OCI-LY7 (cell line): ENCODE results near the gene TMED6. TPM values are rescaled to one million over a fixed set of nuclear protein-coding genes. Genes with fewer than 3 reads are reported as not detected.

Source experiments
- BruUV-seq: library from RNA; stranded (reverse); fragments of 400-500 nt; replicated peaks from 2 replicates; lab custom pipeline; 2021; lab: Mats Ljungman, UMichigan
- CTCF ChIA-PET: fragments of 300-600 bp; sonication (Branson Sonifier 250); formaldehyde crosslinking; loops from one replicate; lab custom pipeline; 2022; ENCODE audit warnings: antibody characterized with exemption; ENCODE audit not compliant: unreplicated experiment; lab: Charles Lee
- POLR2A ChIA-PET: fragments of 300-600 bp; sonication (Branson Sonifier 250); formaldehyde crosslinking; loops from one replicate; lab custom pipeline; 2022; ENCODE audit warnings: antibody characterized with exemption; lab: Charles Lee
- DNase-seq: peaks from one replicate; pipeline ENCODE4 v3.0.0-alpha.2; 2015; ENCODE audit warnings: low spot score
- H2AFZ ChIP-seq: fragments of 200-600 bp; sonication (generic), shearing (Covaris generic); 2 replicates; pipeline ENCODE4 v1.6.1; 2014; ENCODE audit warnings: mild to moderate bottlenecking, antibody characterized with exemption, low read length, moderate library complexity
- H3K27ac ChIP-seq: fragments of 200-600 bp; sonication (generic); 2 replicates; pipeline ENCODE4 v1.5.1; 2014; ENCODE audit warnings: mixed run types, low read depth, mild to moderate bottlenecking, moderate library complexity, low read length, inconsistent platforms; ENCODE audit not compliant: poor library complexity, severe bottlenecking
- H3K36me3 ChIP-seq: fragments of 200-600 bp; sonication (generic); 2 replicates; pipeline ENCODE4 v1.6.1; 2014; ENCODE audit warnings: mild to moderate bottlenecking, antibody characterized with exemption, low read length, moderate library complexity, mixed read lengths; ENCODE audit not compliant: insufficient read depth
- H3K4me1 ChIP-seq: fragments of 200-600 bp; sonication (generic); 2 replicates; pipeline ENCODE4 v1.5.1; 2014; ENCODE audit warnings: mild to moderate bottlenecking, low read length; ENCODE audit not compliant: insufficient read depth, poor library complexity, severe bottlenecking
- H3K4me2 ChIP-seq: fragments of 200-600 bp; sonication (generic); 2 replicates; pipeline ENCODE4 v1.6.1; 2014; ENCODE audit warnings: mild to moderate bottlenecking, low read length
- H3K4me3 ChIP-seq: fragments of 200-600 bp; sonication (generic); 2 replicates; pipeline ENCODE4 v1.5.1; 2014; ENCODE audit warnings: mild to moderate bottlenecking, low read depth, low read length; ENCODE audit not compliant: poor library complexity, severe bottlenecking
- H3K79me2 ChIP-seq: fragments of 200-600 bp; sonication (generic); 2 replicates; pipeline ENCODE4 v1.6.1; 2016; ENCODE audit warnings: low read depth, mild to moderate bottlenecking, low read length, moderate library complexity, mixed read lengths; ENCODE audit not compliant: insufficient read depth
- H3K9me2 ChIP-seq: fragments of 200-600 bp; sonication (generic); 2 replicates; pipeline ENCODE4 v1.6.1; 2016; ENCODE audit warnings: mild to moderate bottlenecking, low read length, mixed read lengths; ENCODE audit not compliant: insufficient read depth
- H3K9me3 ChIP-seq: fragments of 200-600 bp; sonication (generic); 2 replicates; pipeline ENCODE4 v1.6.1; 2014; ENCODE audit warnings: mild to moderate bottlenecking, mixed run types, low read length, mixed read lengths
- H4K20me1 ChIP-seq: fragments of 200-600 bp; sonication (generic); 2 replicates; pipeline ENCODE4 v1.6.1; 2014; ENCODE audit warnings: mild to moderate bottlenecking, antibody characterized with exemption, low read length, moderate library complexity, mixed read lengths; ENCODE audit not compliant: insufficient read depth
- EZH2phosphoT487 ChIP-seq: fragments of 200-600 bp; sonication (generic); IDR thresholded peaks from 2 replicates; pipeline ENCODE4 v1.6.1; 2018; ENCODE audit warnings: low read depth, borderline replicate concordance, mild to moderate bottlenecking, mixed run types, antibody characterized with exemption, low read length, moderate library complexity, mixed read lengths
- intact Hi-C: fragments of 100-400 bp; cut with micrococcal nuclease; formaldehyde crosslinking; loops from one replicate; pipeline ENCODE4 v1.10.0; 2022; ENCODE audit not compliant: unreplicated experiment
- total RNA-seq, 2 experiments: library from RNA; depleted of rRNA in 1 of 2; stranded (reverse); fragments of >200 nt in 1 of 2; shearing (Covaris generic) in 1 of 2; gene quantifications; 2 replicates each; pipeline ENCODE4 v1.2.3, GENCODE V29; 2014 to 2022
- TF ChIP-seq, protein P1 (sequence below): fragments of 200-600 bp; sonication (generic); conservative IDR thresholded peaks from 2 replicates; pipeline ENCODE4 v1.5.1; 2014; ENCODE audit warnings: mild to moderate bottlenecking, antibody characterized with exemption, low read length, moderate library complexity, mixed read lengths

Gene TMED6
- total RNA-seq, 2 experiments from 2014 or later, result 1.7 TPM

DNA sequence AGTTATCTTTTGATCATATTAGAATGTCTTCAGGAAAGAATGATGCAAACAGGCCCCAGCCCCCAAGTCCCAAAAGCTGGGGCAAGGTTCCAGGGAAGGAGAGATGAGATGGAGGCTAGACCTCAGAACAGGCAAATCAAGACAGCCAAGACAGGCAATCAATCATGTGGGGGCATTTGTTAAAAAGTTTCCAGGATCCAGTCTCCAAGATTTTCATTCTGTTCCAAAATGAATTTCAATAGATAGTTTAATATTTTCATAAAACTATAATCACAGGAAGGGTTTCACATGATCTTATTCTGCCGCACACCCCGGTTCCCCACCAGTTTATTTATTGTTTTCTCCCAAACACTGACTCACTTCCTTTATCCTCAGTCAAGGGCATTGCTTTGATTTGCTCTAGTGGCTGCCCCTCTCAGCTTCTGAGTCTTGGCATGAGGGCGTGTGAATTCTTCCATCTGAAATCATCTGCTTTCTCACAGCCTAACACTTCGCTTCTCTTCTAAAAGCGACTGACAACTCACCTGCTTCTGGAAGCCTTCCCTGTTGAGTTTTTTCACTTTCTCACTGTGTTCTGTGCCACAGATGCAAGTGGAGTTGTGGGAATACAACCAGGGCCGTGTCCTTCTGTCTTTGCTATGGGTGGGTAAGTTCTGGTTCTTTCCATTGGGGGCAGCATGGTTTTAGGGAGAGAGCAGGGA, 46.4 kb upstream of the TMED6 start:
- Histone ChIP-seq H2AFZ (peak overlapping the region; percentile 57), H4K20me1 (no peaks in the 10 kb centered on the region), H3K4me3 (no peak overlapping the region), H3K27ac (no peak overlapping the region), H3K9me2 (no peaks in the 10 kb centered on the region), H3K4me2 (no peak overlapping the region), H3K9me3 (no peaks in the 10 kb centered on the region), H3K4me1 (peaks cover 21% of the 10 kb centered on the region), H3K79me2 (no peaks in the 10 kb centered on the region), H3K36me3 (no peaks in the 10 kb centered on the region)
- intact Hi-C loops, result loop anchor here (1.0 to 5.0 kb wide), 4 partner anchors 166 to 534 kb away; partner anchors contain the start of gene NOB1
- ChIA-PET CTCF (no interaction called here), POLR2A (interaction anchor here (0.7 kb wide), 2 partner anchors 24 to 365 kb away, joined by 3 to 5 read pairs; no protein-coding TSS in a partner anchor)
- BruUV-seq, result no TSS peak
- TF ChIP-seq, protein P1, sequence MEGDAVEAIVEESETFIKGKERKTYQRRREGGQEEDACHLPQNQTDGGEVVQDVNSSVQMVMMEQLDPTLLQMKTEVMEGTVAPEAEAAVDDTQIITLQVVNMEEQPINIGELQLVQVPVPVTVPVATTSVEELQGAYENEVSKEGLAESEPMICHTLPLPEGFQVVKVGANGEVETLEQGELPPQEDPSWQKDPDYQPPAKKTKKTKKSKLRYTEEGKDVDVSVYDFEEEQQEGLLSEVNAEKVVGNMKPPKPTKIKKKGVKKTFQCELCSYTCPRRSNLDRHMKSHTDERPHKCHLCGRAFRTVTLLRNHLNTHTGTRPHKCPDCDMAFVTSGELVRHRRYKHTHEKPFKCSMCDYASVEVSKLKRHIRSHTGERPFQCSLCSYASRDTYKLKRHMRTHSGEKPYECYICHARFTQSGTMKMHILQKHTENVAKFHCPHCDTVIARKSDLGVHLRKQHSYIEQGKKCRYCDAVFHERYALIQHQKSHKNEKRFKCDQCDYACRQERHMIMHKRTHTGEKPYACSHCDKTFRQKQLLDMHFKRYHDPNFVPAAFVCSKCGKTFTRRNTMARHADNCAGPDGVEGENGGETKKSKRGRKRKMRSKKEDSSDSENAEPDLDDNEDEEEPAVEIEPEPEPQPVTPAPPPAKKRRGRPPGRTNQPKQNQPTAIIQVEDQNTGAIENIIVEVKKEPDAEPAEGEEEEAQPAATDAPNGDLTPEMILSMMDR, result peak; percentile 56
- TF ChIP-seq EZH2phosphoT487, result no peak
- DNase-seq, result peak; percentile 24

DNA sequence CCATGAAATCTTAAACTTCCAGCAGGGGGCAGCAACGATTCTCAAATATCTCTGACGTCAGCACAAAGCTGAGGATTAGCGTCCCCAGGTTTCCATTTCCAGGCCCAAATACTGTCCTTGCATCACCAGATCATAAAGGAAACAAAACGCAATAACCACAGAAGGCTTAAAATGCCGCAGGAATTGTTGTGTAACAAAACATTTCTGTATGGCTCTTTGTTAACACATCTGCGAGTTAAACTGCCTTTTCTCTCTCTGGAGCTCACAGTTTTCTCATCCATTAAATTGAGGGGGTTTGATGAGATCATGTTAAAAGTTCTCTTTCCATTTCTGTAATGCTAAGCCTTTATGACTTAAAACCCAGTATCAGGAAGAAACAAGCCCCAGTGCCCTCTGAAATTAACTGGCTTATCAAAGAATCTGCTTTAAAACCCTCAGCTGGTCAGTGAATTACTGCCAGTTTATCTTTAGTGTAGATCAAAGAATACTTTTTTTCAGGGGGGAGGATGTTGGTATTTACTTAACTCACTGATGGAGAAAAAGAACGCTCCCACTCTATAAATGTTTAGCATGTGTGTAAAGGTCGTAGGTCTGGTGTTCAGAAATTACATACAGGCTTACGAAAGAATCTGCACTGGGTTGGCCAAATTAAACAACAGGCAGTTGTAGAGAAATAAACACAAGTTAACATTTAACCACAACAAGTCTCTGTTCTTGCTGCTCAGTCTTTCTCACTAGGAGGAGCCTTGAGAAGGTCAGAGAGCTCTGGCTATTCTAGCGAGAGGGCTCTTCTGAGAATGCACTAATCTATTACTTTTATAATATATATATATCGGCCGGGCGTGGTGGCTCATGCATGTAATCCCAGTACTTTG, 44.8 kb upstream of the TMED6 start:
- H2AFZ ChIP-seq, result peak overlapping the region; percentile 92
- H3K36me3 ChIP-seq, result no peaks in the 10 kb centered on the region
- H3K9me2 ChIP-seq, result no peaks in the 10 kb centered on the region
- ChIA-PET POLR2A (interaction anchor here (0.6 to 1.5 kb wide), 6 partner anchors 10 to 358 kb away, joined by 3 to 8 read pairs (median 4); partner anchors contain the start of gene NOB1), CTCF (interaction anchor here (0.6 to 1.5 kb wide), 2 partner anchors 48 to 358 kb away, joined by 3 to 5 read pairs; partner anchors contain the start of gene NOB1)
- no peaks in the 10 kb centered on the region for H4K20me1 ChIP-seq
- no peak overlapping the region for H3K4me3 ChIP-seq
- intact Hi-C loops, result loop anchor here (1.0 to 5.0 kb wide), 4 partner anchors 168 to 536 kb away; partner anchors contain the start of gene NOB1
- TF ChIP-seq, protein P1, result peak; percentile 94
- TF ChIP-seq EZH2phosphoT487, result no peak
- DNase-seq, result peak; percentile 85
- peak overlapping the region; percentile 36; the same call in 1 of the 2 replicates for H3K4me2 ChIP-seq
- no peak overlapping the region for H3K27ac ChIP-seq
- no TSS peak for BruUV-seq
- H3K79me2 ChIP-seq, result no peaks in the 10 kb centered on the region
- H3K4me1 ChIP-seq, result peaks cover 11% of the 10 kb centered on the region
- H3K9me3 ChIP-seq, result no peaks in the 10 kb centered on the region
